BJ (cell line): Measurements from ENCODE around the gene PIP4K2A. TPM values are rescaled to one million over a fixed set of nuclear protein-coding genes. Genes with fewer than 3 reads are reported as not detected.

ENCODE experiments used
- CTCF ChIA-PET: fragments of 350-600 bp; formaldehyde crosslinking; extraction: SDS; loops from one replicate; lab custom pipeline; 2021; ENCODE audit warnings: antibody characterized with exemption, inconsistent platforms; lab: Yijun Ruan, JAX
- POLR2A ChIA-PET: fragments of 300-600 bp; sonication (Branson Sonifier 250); formaldehyde crosslinking; extraction: SDS; loops from one replicate; lab custom pipeline; 2021; ENCODE audit warnings: antibody characterized with exemption; lab: Charles Lee
- DNase-seq: peaks from one replicate; pipeline ENCODE4 v3.0.0-alpha.2; 2011; ENCODE audit warnings: low read depth
- H3K27me3 ChIP-seq: 2 replicates; pipeline ENCODE4 v1.6.0; 2011; ENCODE audit warnings: low read length; ENCODE audit not compliant: control insufficient read depth, insufficient read depth
- H3K36me3 ChIP-seq: 2 replicates; pipeline ENCODE4 v1.5.1; 2011; ENCODE audit warnings: low read length; ENCODE audit not compliant: control insufficient read depth, insufficient read depth
- H3K4me3 ChIP-seq: 2 replicates; pipeline ENCODE4 v1.5.1; 2011; ENCODE audit warnings: low read depth, mild to moderate bottlenecking, control low read depth, low read length
- polyA plus RNA-seq: library from polyadenylated mRNA; depleted of rRNA; stranded (reverse); fragments of >200 nt; gene quantifications from 2 replicates; pipeline ENCODE4 v1.2.3, GENCODE V29; 2011
- TF ChIP-seq, protein P1 (sequence below): IDR thresholded peaks from 2 replicates; pipeline ENCODE4 v1.5.1; 2011; ENCODE audit warnings: low read depth, mild to moderate bottlenecking, control low read depth, inconsistent platforms, low read length, moderate library complexity; ENCODE audit not compliant: insufficient read depth

The PIP4K2A gene
- polyA plus RNA-seq, 1 experiment: 17.3 TPM

DNA sequence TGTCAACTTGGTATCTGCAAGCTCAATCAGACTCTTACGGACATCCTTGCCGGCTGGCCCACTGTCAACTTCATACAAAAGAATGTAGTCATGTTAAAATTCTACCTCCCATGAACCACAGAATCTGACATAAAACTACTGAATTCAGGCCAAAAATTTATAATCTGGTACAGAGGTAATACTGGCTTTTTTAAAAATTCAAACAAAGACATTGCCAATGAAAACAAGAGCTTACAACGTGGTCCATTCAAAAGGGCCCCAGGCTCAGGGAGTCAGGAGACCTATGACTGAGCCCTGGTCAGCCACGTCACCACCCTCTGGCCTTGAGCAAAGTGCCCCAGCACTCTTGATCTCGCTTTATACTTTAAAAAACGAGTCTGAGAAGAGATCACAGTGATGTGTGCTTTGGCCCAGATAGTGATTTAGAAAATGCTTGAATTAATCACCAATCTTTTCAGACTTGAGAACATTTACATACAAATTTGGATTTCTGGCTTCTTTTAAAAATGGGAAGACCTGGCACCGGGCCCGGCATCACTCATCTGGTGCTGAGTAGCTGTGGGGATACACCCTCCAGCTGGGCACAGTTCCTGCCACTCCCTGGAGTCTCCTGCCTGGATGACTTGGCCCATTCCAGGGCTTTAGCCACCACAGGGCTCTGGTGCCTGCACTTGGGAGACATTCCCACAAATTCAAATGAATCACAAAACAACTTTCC is 94.1 kb downstream of the PIP4K2A start:
- peak; percentile 79 for DNase-seq
- Histone ChIP-seq H3K4me3 (no peak overlapping the region), H3K27me3 (no peaks in the 10 kb centered on the region), H3K36me3 (no peaks in the 10 kb centered on the region)
- TF ChIP-seq, protein P1, sequence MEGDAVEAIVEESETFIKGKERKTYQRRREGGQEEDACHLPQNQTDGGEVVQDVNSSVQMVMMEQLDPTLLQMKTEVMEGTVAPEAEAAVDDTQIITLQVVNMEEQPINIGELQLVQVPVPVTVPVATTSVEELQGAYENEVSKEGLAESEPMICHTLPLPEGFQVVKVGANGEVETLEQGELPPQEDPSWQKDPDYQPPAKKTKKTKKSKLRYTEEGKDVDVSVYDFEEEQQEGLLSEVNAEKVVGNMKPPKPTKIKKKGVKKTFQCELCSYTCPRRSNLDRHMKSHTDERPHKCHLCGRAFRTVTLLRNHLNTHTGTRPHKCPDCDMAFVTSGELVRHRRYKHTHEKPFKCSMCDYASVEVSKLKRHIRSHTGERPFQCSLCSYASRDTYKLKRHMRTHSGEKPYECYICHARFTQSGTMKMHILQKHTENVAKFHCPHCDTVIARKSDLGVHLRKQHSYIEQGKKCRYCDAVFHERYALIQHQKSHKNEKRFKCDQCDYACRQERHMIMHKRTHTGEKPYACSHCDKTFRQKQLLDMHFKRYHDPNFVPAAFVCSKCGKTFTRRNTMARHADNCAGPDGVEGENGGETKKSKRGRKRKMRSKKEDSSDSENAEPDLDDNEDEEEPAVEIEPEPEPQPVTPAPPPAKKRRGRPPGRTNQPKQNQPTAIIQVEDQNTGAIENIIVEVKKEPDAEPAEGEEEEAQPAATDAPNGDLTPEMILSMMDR: no peak
- ChIA-PET CTCF (interaction anchor here (1.5 kb wide), 1 partner anchor 9 kb away, joined by 4 read pairs; no protein-coding TSS in a partner anchor), POLR2A (no interaction called here)

DNA sequence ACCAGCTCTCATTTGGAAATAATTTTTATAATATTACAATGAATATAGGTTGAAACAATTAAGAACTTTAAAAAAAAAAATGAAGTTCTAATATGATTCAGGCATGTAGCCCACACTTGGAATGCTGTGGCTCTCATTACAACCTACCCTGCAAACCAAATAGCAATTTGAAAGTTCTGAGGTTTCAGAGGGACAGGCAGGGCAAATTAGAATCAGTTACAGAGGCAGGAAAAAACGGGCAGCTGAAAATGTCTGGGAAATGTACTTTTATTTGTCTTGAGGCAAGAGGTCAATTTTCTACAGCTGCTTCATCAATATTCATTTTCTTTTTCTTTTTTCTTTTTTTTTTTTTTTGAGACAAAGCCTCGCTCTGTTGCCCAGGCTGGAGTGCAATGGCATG is 95.3 kb downstream of the PIP4K2A start:
- no peaks in the 10 kb centered on the region for H3K27me3 ChIP-seq
- TF ChIP-seq, protein P1: no peak
- DNase-seq: no peak
- CTCF ChIA-PET: interaction anchor here (0.7 to 1.5 kb wide), 3 partner anchors 8 to 370 kb away, joined by 3 to 4 read pairs (median 3); no protein-coding TSS in a partner anchor
- H3K36me3 ChIP-seq: no peaks in the 10 kb centered on the region
- POLR2A ChIA-PET: interaction anchor here (0.6 kb wide), 1 partner anchor 19 kb away, joined by 7 read pairs; no protein-coding TSS in a partner anchor
- H3K4me3 ChIP-seq: no peak overlapping the region

DNA sequence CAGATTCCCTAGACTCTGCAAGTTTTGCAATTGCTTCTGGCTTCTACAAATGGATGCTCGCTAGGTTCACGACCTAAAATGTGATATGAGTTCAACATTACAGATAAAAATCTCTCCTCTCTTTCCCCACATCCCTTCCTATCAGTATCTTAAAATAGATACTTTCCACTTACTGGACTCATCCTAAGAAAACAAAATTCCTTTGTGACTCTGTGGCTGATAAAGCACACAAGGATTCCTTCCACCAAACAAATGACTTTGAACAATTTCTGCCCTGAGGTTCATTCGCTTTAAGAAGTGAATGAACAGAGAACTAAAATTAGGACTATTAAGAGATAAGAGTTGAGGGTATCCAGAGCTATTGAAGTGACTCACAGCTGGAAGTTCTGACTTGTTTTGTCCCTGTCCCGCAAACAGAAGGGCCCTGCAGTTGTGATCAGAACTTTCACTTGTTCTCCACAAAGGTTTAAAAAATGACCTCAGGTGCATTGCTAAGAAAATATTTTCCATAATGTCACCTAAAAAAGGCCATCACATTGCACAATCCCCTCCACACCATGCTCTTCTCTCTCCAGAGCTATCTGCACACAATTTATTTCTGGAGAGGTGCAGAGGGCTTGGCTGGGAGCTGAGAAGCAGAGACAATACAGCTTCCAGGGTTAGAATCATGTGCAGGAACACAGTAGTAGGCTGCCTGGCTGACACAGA is 96.1 kb downstream of the PIP4K2A start:
- DNase-seq: no peak
- TF ChIP-seq, protein P1: no peak
- no peaks in the 10 kb centered on the region for H3K36me3 ChIP-seq
- CTCF ChIA-PET: interaction anchor here (1.3 kb wide), 1 partner anchor 371 kb away, joined by 3 read pairs; no protein-coding TSS in a partner anchor
- no peaks in the 10 kb centered on the region for H3K27me3 ChIP-seq
- H3K4me3 ChIP-seq: no peak overlapping the region
- POLR2A ChIA-PET: no interaction called here

DNA sequence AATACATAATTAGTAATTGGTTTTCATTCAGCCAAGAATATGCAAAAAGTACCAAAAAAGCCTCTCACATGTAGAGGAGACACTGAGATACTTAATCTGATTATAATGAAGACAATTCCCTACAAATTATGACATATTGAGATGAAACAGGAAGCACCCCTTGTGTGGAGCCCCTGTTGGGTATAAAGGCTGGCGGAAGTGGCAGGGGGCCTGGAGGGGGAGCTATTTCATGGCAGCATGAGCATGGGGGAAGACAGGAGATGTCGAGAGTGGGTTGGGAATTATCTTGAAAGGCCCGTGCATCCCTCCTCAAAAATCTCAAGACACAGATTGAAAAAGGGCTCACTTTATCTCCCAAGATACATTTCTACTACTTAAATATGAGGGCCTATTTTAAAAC is 96.9 kb downstream of the PIP4K2A start:
- ChIA-PET CTCF (interaction anchor here (1.3 to 1.4 kb wide), 2 partner anchors 28 to 371 kb away, joined by 3 read pairs; no protein-coding TSS in a partner anchor), POLR2A (no interaction called here)
- DNase-seq: no peak
- H3K36me3 ChIP-seq: no peaks in the 10 kb centered on the region
- no peak overlapping the region for H3K4me3 ChIP-seq
- no peaks in the 10 kb centered on the region for H3K27me3 ChIP-seq
- TF ChIP-seq, protein P1: no peak

DNA sequence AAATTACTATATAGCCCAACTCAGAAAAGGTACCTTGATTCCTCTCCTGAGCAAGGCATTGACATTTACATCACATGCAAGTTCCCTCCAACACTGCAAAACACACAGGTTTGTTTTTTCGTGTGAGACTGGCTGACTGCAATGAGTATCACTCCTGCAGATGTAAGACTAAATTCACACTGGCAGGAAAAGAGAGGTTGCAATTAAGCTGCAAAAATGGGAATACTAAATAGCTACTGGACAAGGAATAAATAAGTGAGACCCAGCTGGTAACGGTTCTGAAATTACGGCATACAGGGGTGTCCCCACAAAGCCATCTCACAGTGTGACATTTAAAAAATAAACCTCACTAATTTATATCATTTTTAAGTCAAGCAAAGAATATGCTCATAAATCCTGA is 97.3 kb downstream of the PIP4K2A start:
- no peak overlapping the region for H3K4me3 ChIP-seq
- TF ChIP-seq, protein P1: no peak
- ChIA-PET POLR2A (no interaction called here), CTCF (interaction anchor here (1.4 kb wide), 1 partner anchor 27 kb away, joined by 3 read pairs; no protein-coding TSS in a partner anchor)
- DNase-seq: no peak
- no peaks in the 10 kb centered on the region for H3K36me3 ChIP-seq
- no peaks in the 10 kb centered on the region for H3K27me3 ChIP-seq
